Measurements from ENCODE around the gene C6orf132.

C6orf132 gene

DNA sequence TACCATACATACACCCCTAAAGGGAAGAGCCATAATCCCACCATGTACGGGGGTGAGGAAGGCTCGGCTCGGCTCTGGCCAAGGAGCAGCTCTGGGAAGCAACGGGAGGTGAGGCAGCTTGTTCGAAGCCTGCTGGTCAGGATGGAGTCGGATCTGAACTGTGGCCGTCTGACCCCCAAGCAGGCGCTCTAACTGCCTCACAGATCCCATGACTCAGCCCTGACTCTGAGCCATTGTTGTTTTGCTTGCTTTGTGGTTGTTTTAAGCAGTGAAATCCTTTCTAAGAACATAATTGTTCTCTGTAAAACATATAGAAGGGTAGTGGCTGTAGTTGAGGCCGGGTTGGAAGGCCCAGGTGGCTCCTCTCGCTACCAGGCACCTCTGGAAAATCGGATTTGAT, 10.9 kb downstream of the C6orf132 start:
- no peak for FAIRE-seq

DNA sequence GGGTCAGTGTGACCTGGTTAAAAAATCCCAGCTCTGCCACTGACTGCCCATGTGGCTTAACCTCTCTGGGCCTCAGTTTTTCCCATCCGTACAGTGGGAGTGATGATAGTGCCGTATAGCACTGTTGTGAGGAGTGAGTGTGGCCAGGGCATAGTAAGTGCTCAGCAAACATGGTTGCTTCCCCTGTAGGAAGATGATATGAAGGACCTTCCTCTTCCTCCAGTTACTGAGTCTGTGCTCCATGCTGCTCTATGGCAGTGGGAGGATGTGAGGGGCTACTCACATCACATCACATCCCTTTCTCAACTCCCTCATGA, 13.1 kb downstream of the C6orf132 start:
- FAIRE-seq: no peak

DNA sequence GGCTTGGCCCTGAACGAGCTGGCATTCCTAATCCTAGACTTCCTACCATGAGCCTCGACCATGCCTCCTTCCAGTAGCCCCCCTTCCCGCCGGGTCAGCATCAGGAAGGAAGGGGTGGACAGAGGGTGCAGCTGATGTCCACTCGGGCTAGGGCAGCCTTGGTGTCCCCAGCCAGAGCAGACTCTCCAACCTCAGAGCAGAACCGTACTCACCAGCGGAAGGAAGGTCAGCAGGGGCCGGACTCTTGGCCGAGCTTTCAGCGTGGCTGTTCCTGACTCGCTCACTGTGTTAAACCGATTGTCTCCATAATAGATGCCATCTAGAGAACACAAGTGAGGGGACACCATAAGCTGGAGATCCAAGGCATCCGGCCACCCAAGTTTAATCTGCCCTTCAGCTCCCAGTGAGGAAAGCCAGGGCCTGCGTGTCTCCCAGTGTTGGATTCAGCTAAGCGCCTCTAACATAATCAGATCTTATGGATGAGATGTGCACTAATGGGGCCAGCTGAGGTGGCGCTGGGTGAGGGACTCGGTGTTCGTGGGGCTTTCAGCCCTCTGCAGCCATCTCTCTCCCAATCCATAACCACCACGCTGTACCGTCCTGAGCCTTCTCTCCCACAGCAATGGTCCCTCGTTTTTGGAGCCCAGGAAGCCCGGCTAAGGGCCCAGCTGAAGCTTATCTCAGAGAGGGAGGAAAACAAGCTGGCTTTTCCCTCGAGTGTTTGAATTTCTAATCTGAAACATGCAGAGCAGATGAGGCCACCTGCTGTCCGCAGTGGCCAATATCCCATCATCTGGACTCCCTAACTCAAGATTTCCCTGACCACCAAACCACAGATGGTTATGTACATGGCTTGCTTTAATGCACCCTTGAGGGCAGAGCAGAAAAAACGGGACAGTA, 13.7 kb downstream of the C6orf132 start:
- no peak for FAIRE-seq

GRCh38 chr6:42125663-42126062, 16.8 kb downstream of the C6orf132 start:
- FAIRE-seq: no peak

- no peak for FAIRE-seq
Observed at GRCh38 chr6:42125231-42125630, 17.2 kb downstream of the C6orf132 start.

DNA sequence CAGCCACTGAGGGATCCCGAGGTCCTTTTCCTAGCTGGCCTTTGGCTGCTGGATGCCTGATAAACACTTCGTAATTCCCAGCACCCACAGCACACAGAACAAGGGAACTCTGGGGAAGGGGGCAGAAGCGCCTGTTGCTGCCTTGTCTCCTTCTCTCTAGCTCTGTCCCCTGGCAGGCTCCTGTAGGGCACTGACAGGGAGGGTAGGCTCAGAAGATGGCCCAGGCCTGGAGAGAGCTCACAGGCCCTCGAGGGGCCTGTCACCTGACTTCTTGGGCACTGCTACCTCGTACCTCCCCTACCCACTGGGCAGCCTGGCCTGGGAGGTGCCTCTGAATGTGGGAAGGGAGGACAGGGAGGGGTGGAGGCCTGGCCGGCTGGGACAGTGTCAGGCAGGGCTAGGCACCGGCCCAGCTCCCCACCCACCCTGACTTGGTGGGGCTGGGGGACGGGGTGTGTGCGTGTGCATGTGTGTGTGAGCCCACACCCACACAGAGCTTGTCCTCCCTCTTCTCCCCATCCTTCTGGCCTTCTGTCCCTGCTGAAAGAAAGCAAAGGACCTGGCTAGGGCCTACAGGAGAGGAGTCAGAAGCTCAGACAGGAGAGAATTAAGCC, 18.1 kb downstream of the C6orf132 start:
- no peak for FAIRE-seq

GRCh38 chr6:42123379-42124103, 18.9 kb downstream of the C6orf132 start:
- FAIRE-seq: no peak

DNA sequence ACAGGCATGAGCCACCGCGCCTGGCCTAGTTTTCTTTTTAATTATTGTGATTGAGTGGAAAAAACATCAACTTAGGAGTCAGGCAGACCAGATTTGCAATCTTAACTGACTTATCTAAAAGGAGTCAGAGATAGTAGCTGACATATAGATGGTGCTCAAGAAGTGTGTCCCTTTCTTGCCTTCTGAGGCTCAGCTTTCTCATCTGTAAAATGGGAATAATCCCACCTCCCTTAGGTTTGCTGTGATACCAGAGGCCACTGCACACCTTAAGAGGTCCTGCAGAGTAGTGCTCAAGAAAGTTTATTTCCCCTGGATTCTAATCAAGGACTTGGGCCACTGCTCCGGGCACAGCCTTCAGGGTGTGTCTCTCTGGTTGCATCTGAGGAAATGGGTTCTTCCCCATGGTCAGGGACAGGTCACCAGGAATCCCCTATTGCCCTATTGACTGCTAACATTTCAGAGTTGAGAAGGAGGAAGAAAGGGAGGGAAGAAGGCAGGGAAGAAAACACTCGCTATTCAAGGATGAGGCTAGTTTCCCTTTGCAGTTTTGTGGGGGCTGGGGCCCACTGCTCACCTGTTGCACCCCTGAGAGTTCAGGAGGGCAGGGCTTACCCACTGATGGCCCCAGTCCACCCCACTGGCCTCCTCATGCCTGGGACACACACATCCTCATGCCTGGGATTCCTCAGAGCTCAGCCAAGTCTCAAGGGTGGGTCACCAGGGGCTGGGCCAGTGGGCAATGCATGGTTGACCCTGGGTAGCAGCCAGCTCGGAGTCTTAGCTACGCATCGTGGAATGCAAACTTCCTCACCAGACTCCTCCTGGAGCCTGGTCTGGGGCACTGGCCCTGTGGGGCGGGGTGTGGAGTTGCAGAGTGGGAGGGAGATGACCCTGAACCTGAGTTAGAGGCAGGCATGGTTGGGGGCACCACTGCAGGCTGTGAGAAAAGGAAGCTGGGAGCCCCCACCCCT, 21.2 kb downstream of the C6orf132 start:
- FAIRE-seq: no peak

DNA sequence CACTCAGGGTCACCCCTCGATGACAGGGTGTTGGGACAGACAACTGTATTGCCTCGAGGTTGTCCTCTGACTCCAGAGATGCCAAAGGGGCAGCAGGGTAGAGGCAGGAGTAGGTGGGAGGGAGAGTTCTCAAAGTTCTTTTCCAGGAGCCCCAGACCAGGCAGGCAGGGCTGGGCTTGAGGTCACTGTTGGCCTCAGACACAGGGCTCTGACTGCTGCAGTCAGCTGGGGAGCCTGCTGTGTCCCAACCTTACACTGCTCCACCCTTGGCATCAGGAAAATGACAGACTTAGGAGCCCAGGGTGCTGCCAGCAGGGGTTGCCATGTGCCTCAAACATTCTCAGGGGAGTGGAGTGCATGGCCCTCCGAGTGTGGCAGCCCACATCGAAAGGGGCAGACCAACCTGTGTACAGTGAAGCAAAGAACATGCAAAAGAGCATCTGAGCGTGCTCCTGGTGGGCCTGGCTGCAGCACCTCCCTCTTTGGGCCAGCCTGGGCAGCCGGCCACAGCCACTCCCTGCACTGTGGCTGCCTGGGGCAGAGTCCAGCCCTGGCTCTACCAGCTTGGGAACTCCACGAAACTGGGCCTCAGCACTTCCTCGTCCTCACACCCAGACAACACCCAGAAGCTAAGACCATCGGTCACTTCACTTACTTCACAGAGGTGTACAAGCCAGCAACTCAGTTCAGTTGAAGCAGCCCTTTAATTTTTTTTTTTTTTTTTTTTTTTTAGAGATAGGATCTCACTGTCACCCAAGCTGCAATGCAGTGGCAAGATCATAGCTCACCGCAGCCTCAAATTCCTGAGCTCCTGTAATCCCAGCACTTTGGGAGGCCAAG, 24.0 kb downstream of the C6orf132 start:
- no peak for FAIRE-seq

DNA sequence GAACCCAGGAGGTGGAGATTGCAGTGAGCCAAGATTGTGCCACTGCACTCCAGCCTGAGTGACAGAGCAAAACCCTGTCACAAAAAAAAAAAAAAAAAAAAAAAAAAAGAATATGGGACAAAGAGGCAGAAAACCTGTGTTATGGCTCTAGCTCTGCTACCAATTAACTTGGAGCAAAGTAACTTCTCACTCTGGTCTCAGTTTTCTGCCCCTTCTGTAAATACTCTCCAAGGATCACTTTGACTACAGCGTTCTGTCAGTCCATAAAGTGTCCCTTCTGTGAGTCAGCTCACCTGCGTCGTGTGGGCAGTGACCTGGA, 24.6 kb downstream of the C6orf132 start:
- no peak for FAIRE-seq

DNA sequence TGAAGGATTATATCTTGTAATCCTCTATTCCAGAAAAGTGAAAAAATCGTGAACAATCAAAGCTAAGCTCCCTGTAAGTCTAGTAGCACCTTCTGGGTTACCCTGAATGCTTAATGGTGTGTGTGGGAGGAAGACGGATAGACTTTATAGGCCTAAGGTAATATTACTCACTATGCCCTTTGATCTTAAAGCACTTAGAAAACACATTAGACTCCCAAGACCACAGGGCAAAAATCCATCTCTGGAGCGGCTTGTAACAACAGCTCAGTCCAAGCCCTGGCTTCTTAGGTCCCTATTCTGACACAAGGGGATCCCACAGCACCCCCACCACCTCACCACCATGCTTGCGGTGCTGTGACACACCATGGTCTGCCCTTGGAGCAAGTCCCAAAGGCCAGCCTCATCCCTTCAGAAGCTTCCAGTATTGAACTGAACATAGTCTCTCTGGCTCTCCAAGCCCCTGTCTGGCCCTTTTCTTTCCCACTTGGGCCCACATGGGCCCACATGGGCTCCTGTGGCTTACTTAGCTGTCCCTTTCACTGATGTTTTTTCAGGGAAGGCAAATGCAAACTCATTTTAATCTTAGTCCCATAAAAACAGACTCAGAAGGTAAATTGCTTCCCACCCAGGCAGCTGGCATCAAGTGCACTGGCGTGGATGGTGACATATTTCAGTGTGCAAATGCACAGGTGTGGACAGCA, 28.3 kb downstream of the C6orf132 start:
- FAIRE-seq: no peak

- no peak for FAIRE-seq
Observed at GRCh38 chr6:42112351-42112750, 30.1 kb downstream of the C6orf132 start.

DNA sequence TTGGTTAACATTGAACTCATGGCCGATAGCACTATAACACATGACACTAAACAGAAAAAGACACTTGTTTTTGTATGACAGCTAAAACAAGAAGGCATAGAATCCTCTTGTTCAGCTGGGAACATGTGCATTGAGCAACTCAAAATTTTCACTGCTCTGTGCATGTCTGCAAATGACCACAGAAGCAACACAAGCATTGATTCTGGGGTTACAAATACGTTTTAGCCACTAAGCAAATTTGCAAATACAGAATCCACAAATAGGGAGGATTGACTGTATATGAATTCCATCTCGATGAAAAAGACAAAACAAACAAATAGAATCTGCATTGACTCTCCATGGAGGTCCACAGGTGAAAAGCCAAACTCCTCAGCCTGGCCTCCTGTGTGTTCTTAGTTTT, 31.7 kb downstream of the C6orf132 start:
- FAIRE-seq: no peak

DNA sequence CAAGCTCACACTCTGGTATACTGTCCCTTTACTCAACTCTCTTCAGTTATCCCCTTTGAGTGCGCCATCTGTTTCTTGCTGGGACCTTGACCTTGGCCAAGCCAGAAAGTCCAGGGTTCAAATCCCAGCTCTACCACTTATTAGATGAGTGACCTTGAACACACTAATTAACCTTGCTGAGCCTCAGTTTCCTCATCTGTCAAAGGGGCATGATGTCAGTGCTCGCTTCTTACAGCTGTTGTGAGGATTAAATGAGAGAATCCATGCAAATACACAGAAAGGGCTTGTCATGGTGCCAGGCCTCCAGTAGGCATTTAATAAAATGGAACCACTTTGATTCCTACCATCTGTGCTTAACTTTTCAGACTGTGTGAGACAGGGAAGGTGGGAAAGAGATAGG, 34.3 kb downstream of the C6orf132 start:
- FAIRE-seq: no peak

GRCh38 chr6:42106112-42107023, 36.1 kb downstream of the C6orf132 start:
- FAIRE-seq: no peak

- no peak for FAIRE-seq
Observed at GRCh38 chr6:42105709-42106108, 36.7 kb downstream of the C6orf132 start.

DNA sequence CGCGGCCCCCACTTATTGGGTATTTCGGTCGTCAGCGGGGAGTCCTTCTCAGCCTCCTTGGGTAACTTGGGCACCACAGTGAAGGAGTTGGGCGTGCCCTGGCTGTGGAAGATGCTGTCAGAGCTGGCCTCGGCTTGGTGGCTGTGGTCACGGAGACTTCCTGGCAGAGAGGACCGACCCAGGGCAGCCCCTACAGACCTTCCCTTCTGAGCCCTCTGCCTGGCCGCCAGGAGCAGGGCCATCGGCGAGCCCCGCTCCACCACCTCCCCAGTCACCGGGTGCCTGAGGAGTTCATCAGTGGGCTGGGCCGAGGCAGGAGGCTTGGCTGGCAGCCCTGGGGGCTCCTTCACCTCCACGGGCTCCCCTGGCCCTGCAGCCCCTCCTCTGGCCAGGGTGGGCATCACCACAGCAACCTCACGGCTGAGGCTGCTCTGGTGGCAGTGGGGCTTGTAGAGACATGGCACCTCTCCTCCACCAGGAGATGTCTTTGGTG, 37.2 kb downstream of the C6orf132 start:
- FAIRE-seq: no peak

GRCh38 chr6:42104804-42105125, 37.7 kb downstream of the C6orf132 start:
- no peak for FAIRE-seq

DNA sequence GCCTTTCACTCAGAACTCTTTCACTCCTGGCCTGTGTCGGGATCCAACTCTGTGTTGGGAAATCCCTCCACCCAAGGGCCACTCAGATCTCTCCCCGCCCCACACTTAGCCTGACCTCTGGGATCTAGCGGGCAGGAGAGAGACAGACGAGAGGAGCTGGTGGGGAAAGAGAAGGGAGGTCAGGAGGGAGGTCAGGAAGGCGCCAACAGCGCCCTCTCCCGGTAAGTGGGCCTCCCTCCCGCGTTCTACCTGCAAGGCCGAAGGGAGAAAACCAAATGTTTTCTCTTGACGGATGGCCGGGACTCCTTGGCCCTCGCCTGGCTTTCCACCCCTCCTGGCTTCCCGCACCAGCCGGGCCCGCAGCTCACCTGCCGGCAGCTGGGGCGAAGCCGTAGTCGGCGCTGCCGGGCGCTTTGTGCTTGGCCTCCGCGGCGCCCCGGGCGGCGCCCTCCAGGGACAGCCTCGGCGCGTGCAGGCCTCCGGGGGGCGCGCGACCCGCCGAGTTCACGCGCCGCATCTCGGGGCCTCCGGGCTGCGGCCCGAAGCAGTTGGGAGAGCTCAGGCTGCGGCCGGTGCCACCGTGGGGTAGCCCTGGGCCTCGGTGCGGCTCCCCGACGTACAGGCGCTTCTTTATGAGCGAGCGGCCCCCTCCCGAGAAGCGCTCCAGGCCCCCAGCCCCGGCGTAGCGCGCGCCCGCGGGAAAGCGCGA, 38.2 kb downstream of the C6orf132 start:
- FAIRE-seq: no peak

GRCh38 chr6:42103753-42104094, 38.7 kb downstream of the C6orf132 start:
- no peak for FAIRE-seq

Measured in TTC549 (cell line).